GM18519 (cell line): ENCODE data around the gene SH3GL1.

ENCODE experiments used
- ATAC-seq: cut with Tn5 transposase; IDR thresholded peaks from one replicate; pipeline ENCODE4 v1.9.1; 2021; ENCODE audit warnings: mild to moderate bottlenecking, moderate library complexity; ENCODE audit not compliant: unreplicated experiment, low FRiP score

The SH3GL1 gene

GRCh38 chr19:4400135-4400936 is at the start of gene SH3GL1:
Gene SH3GL1, minus strand, starts transcription at chr19:4400547. Its CDS starts 179 bp downstream, at chr19:4400368.
- ATAC-seq = peak; percentile 42

GRCh38 chr19:4449639-4450028 is 49.3 kb upstream of the SH3GL1 start:
- ATAC-seq = no peak

GRCh38 chr19:4449022-4449638 is 48.8 kb upstream of the SH3GL1 start:
- ATAC-seq = no peak

- no peak for ATAC-seq
Measured at GRCh38 chr19:4448147-4448985, 48.0 kb upstream of the SH3GL1 start.

GRCh38 chr19:4447327-4448146 is 47.2 kb upstream of the SH3GL1 start:
- ATAC-seq = no peak

GRCh38 chr19:4446704-4447200 is 46.4 kb upstream of the SH3GL1 start:
- ATAC-seq = no peak

GRCh38 chr19:4445963-4446703 is 45.8 kb upstream of the SH3GL1 start:
- no peak for ATAC-seq

- no peak for ATAC-seq
Measured at GRCh38 chr19:4444765-4445741, 44.7 kb upstream of the SH3GL1 start.

- no peak for ATAC-seq
Measured at GRCh38 chr19:4443966-4444764, 43.8 kb upstream of the SH3GL1 start.

GRCh38 chr19:4443188-4443587 is 42.8 kb upstream of the SH3GL1 start:
- no peak for ATAC-seq

GRCh38 chr19:4442819-4443146 is 42.4 kb upstream of the SH3GL1 start:
- ATAC-seq = no peak

- ATAC-seq = no peak
Measured at GRCh38 chr19:4441994-4442818, 41.9 kb upstream of the SH3GL1 start.

GRCh38 chr19:4439243-4439642 is 38.9 kb upstream of the SH3GL1 start:
- no peak for ATAC-seq

GRCh38 chr19:4437103-4437502 is 36.8 kb upstream of the SH3GL1 start:
- ATAC-seq = no peak

- no peak for ATAC-seq
Measured at GRCh38 chr19:4436231-4436630, 35.9 kb upstream of the SH3GL1 start.

- no peak for ATAC-seq
Measured at GRCh38 chr19:4434391-4434790, 34.0 kb upstream of the SH3GL1 start.
